ENCODE data around the gene PLEKHN1. TPM values are rescaled to one million over a fixed set of nuclear protein-coding genes. Genes with fewer than 3 reads are reported as not detected.
"Not testable (repeated sequence)": the region's sequence is repeated elsewhere in the genome, so short reads cannot be mapped to it uniquely, and the experiment has no call there.

Gene PLEKHN1
- total RNA-seq, 1 experiment from 2014 or later, result 9.1 TPM

DNA sequence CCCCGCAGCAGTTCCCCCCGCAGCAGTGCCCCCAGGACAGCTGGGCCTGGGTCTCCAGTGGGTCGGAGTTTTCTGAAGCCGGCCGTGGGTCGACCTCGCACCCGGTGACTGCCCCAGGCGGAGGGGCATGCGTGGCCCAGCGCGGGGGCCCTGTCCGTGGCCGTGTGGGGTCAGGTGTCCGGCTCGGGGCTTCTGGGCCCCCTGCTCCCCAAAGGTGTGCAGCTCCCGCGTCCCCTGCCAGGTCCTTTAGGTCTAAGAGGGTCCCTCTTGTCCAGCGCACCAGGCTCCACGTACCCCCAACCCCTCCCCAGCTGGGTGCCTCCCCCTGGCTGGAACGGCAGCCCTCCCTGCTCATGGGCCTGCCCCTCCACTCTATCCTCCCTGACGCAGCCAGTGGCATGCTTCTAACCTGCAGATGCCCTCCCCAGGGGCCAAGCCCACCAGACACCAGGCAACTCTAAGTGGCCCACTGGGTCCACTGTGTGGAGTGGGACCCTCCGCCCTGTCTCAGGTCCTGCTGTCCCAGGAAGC is 39.6 kb downstream of the PLEKHN1 start:
- CTCF ChIA-PET, result no interaction called here
- Histone ChIP-seq H3K9me3 (ENCODE audit: insufficient read depth, low read depth) (no peaks in the 10 kb centered on the region), H3F3A (ENCODE audit: insufficient read depth, low read depth) (peaks cover 26% of the 10 kb centered on the region; the same call in 1 of the 2 replicates), H3K27me3 (ENCODE audit: insufficient read depth, low read depth) (no peaks in the 10 kb centered on the region), H3K36me3 (ENCODE audit: low read depth) (no peaks in the 10 kb centered on the region), H3K79me2 (ENCODE audit: low read depth) (peaks cover 20% of the 10 kb centered on the region), H3K9me2 (ENCODE audit: insufficient read depth) (no peaks in the 10 kb centered on the region), H3K4me3 (peak overlapping the region; percentile 23; the same call in 1 of the 2 replicates), H3K4me1 (replicated peaks; ENCODE audit: insufficient read depth) (peaks cover 15% of the 10 kb centered on the region), H4K20me1 (ENCODE audit: insufficient read depth) (peaks cover 6% of the 10 kb centered on the region; the same call in 1 of the 2 replicates), H3K27ac (peak overlapping the region; percentile 48), H3K4me2 (peak overlapping the region; percentile 66), H2AFZ (no peak overlapping the region)
- intact Hi-C loops (cut with micrococcal nuclease; ENCODE audit: unreplicated experiment), result loop anchor here (10.0 kb wide), 1 partner anchor 299 kb away; the partner anchor contains the start of genes ACAP3 and PUSL1
- DNase-seq, result no peak
- POLR2A ChIA-PET (ENCODE audit: unreplicated experiment), result interaction anchor here (0.6 kb wide), 1 partner anchor 58 kb away, joined by 12 read pairs; no protein-coding TSS in a partner anchor
- no TSS peak for BruUV-seq (replicated peaks)
- TF ChIP-seq EZH2 (IDR thresholded peaks at IDR 0.05; ENCODE audit: low read depth) (no peak), CTCF (conservative IDR thresholded peaks at IDR 0.05) (no peak)

DNA sequence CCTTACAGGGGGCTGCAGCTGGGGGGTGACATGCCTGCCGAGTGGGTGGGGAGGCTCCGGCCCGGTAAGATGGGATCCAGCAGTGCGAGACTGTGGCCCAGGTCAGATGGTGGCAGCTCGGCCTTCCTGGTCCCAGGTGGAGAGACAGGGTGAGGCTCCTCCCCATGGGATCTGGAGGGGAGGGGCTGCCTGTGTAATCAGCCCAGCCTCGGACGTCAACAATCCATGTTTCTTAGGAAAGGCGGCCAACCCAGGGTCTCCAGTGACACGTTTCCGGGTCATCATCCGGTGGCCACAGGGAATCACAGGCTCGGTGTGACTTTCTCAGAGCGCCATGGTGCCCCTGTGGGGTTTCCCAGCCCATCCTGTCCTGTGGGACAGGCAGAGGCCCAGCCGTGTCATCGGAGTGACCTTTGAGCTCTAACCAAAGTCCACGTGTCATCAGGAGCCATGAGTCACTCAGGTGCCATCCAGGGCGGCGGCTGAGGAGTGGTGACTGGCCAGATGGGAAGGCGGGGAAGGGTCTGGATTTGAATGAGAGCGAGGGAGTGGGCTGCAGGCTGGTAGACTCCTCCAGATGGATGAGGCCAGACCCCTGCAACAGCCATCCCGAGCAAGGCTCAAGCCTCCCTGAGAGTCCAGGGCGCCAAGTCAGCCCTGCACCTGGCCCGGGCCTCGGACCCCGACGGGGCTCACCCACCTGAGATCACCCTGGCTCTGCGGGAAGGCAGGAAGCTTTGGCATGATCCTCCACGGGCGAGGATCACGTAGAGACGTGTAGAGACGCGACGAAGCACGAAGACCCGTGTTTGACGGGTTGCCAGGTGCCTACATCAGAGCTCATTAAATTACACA is 40.2 kb downstream of the PLEKHN1 start:
- DNase-seq, result peak; percentile 67 to 80
- CTCF ChIA-PET, result no interaction called here

GRCh38 chr1:1010131-1010530 is 43.8 kb downstream of the PLEKHN1 start:
- intact Hi-C loops (cut with micrococcal nuclease; ENCODE audit: unreplicated experiment); H3K4me3 ChIP-seq; POLR2A ChIA-PET (ENCODE audit: unreplicated experiment); H3K9me2 ChIP-seq (ENCODE audit: insufficient read depth); H3K4me2 ChIP-seq; H3K27ac ChIP-seq; H3K9me3 ChIP-seq (ENCODE audit: insufficient read depth, low read depth); CTCF ChIA-PET; DNase-seq; H4K20me1 ChIP-seq (ENCODE audit: insufficient read depth); H3K27me3 ChIP-seq (ENCODE audit: insufficient read depth, low read depth); H2AFZ ChIP-seq; BruUV-seq (replicated peaks); H3K79me2 ChIP-seq (ENCODE audit: low read depth); H3K36me3 ChIP-seq (ENCODE audit: low read depth): not testable (repeated sequence)
- Histone ChIP-seq H3F3A (ENCODE audit: insufficient read depth, low read depth) (peaks cover 29% of the 10 kb centered on the region), H3K4me1 (replicated peaks; ENCODE audit: insufficient read depth) (peaks cover 27% of the 10 kb centered on the region)

More for the DNA sequence above, 40.2 kb downstream of the PLEKHN1 start:
- Histone ChIP-seq H3K27ac (peak overlapping the region; percentile 48), H3F3A (ENCODE audit: insufficient read depth, low read depth) (peaks cover 25% of the 10 kb centered on the region; the same call in 1 of the 2 replicates), H3K79me2 (ENCODE audit: low read depth) (peaks cover 13% of the 10 kb centered on the region), H3K9me3 (ENCODE audit: insufficient read depth, low read depth) (no peaks in the 10 kb centered on the region), H4K20me1 (ENCODE audit: insufficient read depth) (peaks cover 6% of the 10 kb centered on the region; the same call in 1 of the 2 replicates), H3K9me2 (ENCODE audit: insufficient read depth) (no peaks in the 10 kb centered on the region), H3K27me3 (ENCODE audit: insufficient read depth, low read depth) (no peaks in the 10 kb centered on the region), H3K4me2 (peak overlapping the region; percentile 66), H3K4me3 (peak overlapping the region; percentile 23; the same call in 1 of the 2 replicates), H3K36me3 (ENCODE audit: low read depth) (no peaks in the 10 kb centered on the region), H2AFZ (no peak overlapping the region), H3K4me1 (replicated peaks; ENCODE audit: insufficient read depth) (peaks cover 15% of the 10 kb centered on the region)
- no peak for TF ChIP-seq EZH2 (IDR thresholded peaks at IDR 0.05; ENCODE audit: low read depth)
- POLR2A ChIA-PET (ENCODE audit: unreplicated experiment), result interaction anchor here (0.6 kb wide), 1 partner anchor 58 kb away, joined by 12 read pairs; no protein-coding TSS in a partner anchor
- intact Hi-C loops (cut with micrococcal nuclease; ENCODE audit: unreplicated experiment), result loop anchor here (10.0 kb wide), 1 partner anchor 298 kb away; the partner anchor contains the start of genes ACAP3 and PUSL1
- no TSS peak for BruUV-seq (replicated peaks)

GRCh38 chr1:1011396-1011949 is 45.2 kb downstream of the PLEKHN1 start:
- peaks cover 17% of the 10 kb centered on the region for H3K4me1 ChIP-seq (replicated peaks; ENCODE audit: insufficient read depth)
- H4K20me1 ChIP-seq (ENCODE audit: insufficient read depth), result no peaks in the 10 kb centered on the region
- no peak for TF ChIP-seq EZH2 (IDR thresholded peaks at IDR 0.05; ENCODE audit: low read depth)
- no peak for TF ChIP-seq CTCF (conservative IDR thresholded peaks at IDR 0.05)
- BruUV-seq (replicated peaks), result no TSS peak
- ChIA-PET CTCF (no interaction called here), POLR2A (ENCODE audit: unreplicated experiment) (no interaction called here)
- H3K36me3 ChIP-seq (ENCODE audit: low read depth), result no peaks in the 10 kb centered on the region
- no peak overlapping the region for H3K4me3 ChIP-seq
- H3K9me3 ChIP-seq (ENCODE audit: insufficient read depth, low read depth), result no peaks in the 10 kb centered on the region
- no peaks in the 10 kb centered on the region for H3K9me2 ChIP-seq (ENCODE audit: insufficient read depth)
- H3K27me3 ChIP-seq (ENCODE audit: insufficient read depth, low read depth), result no peaks in the 10 kb centered on the region
- H3K4me2 ChIP-seq, result no peak overlapping the region
- H3F3A ChIP-seq (ENCODE audit: insufficient read depth, low read depth), result peaks cover 36% of the 10 kb centered on the region
- H3K79me2 ChIP-seq (ENCODE audit: low read depth), result no peaks in the 10 kb centered on the region
- intact Hi-C loops (cut with micrococcal nuclease; ENCODE audit: unreplicated experiment), result no loop called here
- no peak overlapping the region for H2AFZ ChIP-seq
- no peak overlapping the region for H3K27ac ChIP-seq
- no peak for DNase-seq

DNA sequence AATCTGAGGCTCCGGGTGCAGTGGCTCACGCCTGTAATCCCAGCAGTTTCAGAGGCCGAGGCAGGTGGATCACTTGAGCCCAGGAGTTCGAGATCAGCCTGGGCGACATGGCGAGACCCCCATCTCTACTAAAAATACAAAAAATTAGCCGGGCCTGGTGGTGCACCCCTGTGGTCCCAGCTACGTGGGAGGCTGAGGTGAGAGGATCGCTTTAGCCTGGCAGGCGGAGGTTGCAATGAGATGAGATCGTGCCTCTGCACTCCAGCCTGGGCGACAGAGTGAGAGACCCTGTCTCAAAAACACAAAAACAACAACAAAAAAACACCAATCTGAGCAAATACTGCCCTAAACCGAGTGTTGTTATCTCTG is 46.4 kb downstream of the PLEKHN1 start:
- Histone ChIP-seq H3F3A (ENCODE audit: insufficient read depth, low read depth) (peaks cover 32% of the 10 kb centered on the region), H3K4me2 (peak overlapping the region; percentile 87), H3K27ac (peak overlapping the region; percentile 74), H3K4me1 (replicated peaks; ENCODE audit: insufficient read depth) (peaks cover 12% of the 10 kb centered on the region), H2AFZ (peak overlapping the region; percentile 67; the same call in 1 of the 2 replicates), H3K4me3 (peak overlapping the region; percentile 65)
- H3K27me3 ChIP-seq (ENCODE audit: insufficient read depth, low read depth); H3K9me2 ChIP-seq (ENCODE audit: insufficient read depth); H3K36me3 ChIP-seq (ENCODE audit: low read depth); H3K79me2 ChIP-seq (ENCODE audit: low read depth); H4K20me1 ChIP-seq (ENCODE audit: insufficient read depth); POLR2A ChIA-PET (ENCODE audit: unreplicated experiment); DNase-seq; BruUV-seq (replicated peaks); H3K9me3 ChIP-seq (ENCODE audit: insufficient read depth, low read depth): not testable (repeated sequence)
- intact Hi-C loops (cut with micrococcal nuclease; ENCODE audit: unreplicated experiment), result loop anchor here (1.0 kb wide), 1 partner anchor 11 kb away; no protein-coding TSS in a partner anchor
- CTCF ChIA-PET, result interaction anchor here (0.9 kb wide), 1 partner anchor 50 kb away, joined by 3 read pairs; no protein-coding TSS in a partner anchor
